PC-9 (cell line): ENCODE measurements around the gene LHX1.

Experiments used
- CTCF ChIP-seq: fragments of 200-600 bp; sonication (generic); conservative IDR thresholded peaks from 2 replicates; pipeline ENCODE4 v1.6.1; 2017; ENCODE audit warnings: mixed run types, antibody characterized with exemption, mild to moderate bottlenecking, moderate library complexity
- EZH2 ChIP-seq: fragments of 200-600 bp; sonication (generic); IDR thresholded peaks from 2 replicates; pipeline ENCODE4 v1.8.0; 2017; ENCODE audit warnings: antibody characterized with exemption, low read depth

- no peak for TF ChIP-seq CTCF
- TF ChIP-seq EZH2: no peak
Observed at GRCh38 chr17:36930583-36930900, 6.7 kb upstream of the LHX1 start.
